HG02852 (cell line): ENCODE data around the gene ARPC5.

Experiments
- ATAC-seq: cut with Tn5 transposase; IDR thresholded peaks from one replicate; pipeline ENCODE4 v1.9.1; 2021; ENCODE audit warnings: mild to moderate bottlenecking, moderate library complexity; ENCODE audit not compliant: unreplicated experiment

ARPC5 gene

DNA sequence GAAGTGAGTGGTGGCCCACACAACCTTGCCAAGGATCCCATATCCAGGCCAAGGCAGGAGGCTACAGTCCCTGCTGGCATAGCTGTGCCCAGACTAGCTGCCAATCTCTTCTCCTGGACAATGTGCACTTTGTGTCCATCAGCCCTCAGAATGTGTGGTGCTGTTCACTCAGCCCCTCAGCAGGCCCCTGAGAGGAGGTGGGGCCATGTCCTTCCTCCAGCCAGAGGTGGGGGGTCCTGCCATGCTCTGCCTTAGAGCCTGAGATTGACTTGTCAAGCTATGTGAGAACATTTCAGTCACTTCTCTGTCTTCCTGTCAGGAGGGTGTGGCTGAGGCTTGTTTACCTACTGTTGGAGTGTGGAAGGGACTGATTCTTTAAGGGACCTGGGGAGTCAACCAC, 46.8 kb downstream of the ARPC5 start:
- no peak for ATAC-seq

DNA sequence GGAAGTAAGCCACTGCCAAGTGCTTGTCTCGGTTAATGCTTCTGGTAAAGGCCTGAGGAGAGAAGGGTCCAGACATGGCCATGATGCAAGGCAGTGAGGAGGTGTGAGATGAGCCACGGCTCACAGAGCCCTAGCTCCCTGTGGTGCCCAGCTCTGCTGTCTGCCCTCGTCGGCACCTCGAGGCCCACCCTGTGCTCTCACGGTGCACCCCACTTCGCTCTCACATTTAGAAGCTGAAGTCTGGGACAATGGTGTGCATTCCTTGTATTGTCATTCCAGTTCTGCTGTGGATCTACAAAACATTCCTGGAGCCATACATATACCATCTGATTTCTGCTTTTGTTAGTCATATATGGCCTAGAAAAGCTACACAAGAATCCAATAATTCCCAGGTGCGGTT, 48.7 kb downstream of the ARPC5 start:
- ATAC-seq = no peak

DNA sequence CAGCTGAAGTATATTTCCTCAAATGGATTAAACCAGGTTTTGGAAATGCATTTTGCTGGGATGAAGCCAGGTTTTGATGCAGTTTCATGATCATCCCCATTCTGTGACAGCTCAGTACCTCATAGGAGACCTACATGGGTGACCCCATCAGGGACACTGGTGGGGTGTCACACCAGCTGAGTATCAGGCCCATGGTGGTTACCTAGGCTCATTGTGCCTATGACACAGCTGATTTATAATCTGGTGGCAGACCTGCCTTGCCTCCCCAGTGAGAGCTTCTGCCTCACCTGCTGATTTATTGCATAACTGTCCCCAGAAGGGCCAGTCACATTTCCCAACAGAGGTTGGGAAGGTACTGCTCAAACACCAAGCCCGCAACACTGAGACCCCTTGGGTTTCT, 49.1 kb downstream of the ARPC5 start:
- no peak for ATAC-seq

DNA sequence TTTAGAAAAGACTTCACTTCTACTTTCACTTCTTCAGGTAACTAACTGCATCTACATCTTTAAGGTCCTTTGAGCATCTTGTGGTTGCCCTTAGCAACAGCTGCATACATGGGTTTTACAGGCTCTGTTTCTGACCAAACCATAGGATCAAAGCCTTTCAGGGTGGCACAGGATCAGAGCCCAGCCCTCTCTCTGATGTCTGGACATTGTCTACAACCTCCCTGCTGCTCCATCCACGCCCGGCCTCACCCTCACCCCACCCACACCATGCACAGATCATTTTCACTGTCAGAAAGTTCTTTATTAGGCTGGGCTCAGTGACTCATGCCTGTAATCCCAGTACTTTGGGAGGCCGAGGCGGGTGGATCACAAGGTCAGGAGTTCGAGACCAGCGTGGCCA, 50.5 kb downstream of the ARPC5 start:
- ATAC-seq = no peak

DNA sequence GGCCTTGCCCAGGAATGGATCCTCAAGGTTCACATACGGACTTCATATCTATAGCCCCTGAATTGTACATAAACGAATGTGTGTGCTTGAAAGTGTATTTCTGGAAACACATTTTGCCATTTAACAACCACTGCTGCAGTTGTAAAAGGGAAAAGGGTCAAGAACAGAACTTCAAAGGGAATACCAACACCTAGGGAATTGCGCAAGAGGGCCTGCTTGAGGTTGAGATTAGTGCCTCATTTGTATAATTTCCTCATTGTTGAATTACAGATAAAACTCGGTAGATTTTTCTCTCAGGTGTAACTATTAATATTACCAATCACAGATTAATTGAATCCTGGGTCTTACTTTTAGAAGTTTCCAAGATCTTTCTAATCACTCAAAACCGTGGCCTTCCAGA, 51.4 kb downstream of the ARPC5 start:
- no peak for ATAC-seq

DNA sequence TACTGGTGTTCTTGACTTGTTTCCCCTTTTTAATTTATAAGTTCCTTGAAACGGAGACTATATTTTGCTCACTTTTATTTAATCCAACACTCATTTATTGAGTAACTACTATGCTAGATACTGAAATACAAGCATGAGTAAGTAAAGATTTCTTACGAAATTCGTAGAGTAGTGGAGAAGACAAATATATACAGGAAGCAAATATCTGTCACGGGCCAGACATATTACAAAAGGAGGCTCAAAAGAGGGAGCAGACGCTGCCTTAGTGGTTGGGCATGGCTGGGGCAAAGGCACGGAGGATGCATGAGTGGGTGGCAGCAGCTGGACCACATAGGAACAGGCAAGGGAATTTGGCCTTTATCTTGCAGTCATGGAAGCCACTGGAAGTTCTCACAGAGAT, 52.1 kb downstream of the ARPC5 start:
- no peak for ATAC-seq

DNA sequence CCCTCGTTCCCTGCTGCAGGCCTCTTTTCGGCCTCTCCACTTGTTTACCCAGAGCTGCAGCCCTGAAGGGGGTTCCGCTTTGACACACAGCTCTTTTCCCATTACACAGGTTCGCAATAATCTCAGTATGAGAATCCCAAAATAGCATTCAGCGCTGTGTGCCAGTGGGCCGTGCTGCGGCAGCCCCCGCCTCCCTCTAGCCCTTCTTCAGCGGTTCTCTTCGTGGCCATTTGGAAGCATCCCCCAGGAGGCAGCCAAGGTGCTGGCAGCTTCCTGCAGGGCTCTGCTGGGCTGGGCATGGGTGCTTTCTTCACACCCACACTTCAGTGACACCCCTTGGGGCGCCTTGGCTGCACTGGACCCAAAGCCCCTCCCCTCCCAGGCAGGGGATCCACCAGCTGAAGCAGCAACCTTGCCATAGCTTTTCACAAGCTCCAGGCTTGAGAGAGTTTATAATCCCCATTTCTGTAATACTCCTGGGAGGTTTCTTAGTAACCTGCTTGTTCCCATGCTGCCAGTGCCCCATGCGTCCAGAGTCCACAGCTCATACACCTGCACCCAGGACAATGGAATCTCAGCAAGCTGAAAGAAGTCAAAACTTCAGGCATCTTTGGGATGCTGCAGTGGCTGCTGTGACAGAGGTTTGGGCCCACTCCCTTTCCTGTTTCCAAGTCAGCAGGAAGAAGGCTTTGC, 53.4 kb downstream of the ARPC5 start:
- no peak for ATAC-seq

DNA sequence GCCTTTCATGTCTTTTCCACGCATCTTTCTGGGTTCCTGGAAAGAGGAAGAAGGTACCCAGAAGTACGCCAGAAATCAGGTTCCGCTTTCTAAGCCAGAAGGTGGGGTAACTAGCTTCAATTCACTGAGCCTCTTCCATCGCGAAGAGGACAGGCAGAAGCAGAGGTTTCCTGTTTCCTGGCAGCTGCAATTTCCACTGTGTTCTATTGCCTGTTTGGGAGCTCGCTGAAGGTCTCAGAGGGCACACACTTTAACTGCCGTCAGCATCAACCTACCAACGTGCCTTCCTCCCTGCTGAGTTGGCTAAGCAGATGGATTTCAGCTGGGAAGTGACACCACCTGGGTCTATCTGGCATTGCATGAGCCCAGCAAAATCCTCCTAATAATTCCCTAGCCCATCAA, 55.3 kb downstream of the ARPC5 start:
- ATAC-seq = peak; percentile 55

DNA sequence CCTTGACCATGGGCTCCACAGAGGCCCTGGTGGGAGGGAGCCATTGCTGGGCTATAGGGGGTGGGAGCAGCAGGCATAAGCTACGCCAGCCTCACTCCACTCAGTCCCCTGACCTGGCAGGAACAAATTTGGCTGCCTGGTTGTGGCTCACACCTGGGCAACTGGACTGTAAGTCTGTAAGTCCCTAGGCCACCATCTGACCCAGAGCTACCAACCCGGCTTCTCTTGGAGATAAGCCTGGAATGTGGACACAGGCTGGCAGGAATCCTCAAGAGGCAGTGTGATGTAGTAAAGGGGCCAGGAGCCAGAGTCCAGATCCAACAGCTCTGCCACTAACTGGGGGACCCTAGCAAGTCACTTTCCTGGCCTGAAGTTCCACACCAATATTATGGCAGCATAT, 56.7 kb downstream of the ARPC5 start:
- no peak for ATAC-seq

DNA sequence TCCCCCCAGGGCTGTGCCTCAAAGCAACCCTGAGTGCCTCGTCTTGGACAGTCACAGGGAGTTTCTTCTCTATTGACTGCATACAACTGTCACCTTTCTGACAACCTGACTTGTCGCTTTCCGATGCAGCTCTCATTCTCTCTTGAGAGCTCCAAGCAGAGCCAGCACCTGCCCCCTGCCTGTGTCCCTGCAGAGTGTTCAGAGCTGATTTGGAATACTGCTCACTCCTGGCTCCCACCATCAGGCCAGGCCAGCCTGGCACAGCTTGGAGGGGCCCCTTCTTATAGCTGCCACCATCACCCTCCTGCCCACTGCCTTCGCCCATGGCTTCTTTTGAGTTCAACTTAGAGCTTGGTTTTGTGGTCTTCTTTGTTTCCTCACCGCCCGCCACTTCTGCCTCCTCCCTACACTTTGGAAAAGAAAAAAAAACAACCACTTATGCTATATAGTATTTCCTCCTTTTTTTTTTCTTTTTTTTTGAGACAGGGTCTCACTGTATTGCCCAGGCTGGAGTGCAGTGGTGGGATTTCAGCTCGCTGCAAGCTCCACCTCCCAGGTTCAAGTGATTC, 57.6 kb downstream of the ARPC5 start:
- no peak for ATAC-seq

DNA sequence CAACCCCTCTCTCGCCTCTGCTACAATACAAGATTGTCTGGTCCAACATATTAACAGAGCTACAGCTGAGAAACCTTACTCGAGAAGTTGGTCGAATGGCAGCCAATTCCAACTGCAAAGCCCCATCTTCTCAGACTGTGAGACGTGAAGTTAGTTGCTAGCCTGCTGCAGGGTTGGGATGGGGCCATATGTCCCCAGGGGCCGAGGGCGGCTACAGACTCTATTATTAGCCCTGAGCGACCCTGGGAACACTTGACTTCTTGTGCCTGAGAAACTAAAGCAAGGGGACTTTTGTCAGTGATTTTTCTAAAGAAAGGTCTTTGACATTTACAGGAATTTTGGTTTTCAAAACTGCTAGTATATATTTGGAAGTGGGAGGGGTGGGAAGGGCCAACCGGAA, 59.0 kb downstream of the ARPC5 start:
- no peak for ATAC-seq

DNA sequence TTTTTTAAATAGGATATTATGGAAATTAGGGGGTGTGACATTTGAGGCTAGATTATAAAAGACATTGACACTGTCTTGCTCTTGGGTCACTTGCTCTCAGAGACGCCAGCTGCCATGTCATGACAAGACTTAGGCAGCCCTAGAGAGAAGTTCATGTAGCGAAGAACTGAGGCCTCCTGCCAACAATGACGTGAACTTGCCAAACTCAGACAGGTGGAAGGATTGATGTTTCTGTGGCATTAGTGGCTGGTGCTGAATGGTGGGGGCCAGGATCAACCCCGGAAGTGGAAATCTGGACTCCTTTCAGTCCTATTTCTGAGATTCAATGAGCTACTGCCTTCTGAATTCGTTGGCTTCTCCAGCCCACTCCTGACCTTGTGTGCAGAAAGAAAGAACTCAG, 60.0 kb downstream of the ARPC5 start:
- no peak for ATAC-seq

DNA sequence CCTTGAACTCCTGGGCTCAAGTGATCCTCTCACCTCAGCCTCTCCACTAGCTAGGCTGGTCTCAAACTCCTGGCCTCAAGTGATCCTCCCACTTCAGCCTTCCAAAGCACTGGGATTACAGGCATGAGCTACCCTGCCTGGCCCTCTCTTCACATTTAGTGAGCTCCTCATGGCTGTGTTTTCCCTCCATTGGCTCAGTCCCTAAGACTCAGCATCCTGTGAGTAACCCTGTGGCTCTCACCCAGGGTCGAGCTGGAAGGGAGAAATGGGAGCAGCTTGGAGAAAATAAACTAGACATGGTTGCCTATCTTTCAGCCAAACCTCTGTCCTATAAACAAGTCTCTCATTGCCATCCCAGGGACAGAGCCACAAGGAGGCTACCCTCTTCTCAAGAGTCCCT, 62.9 kb downstream of the ARPC5 start:
- no peak for ATAC-seq

DNA sequence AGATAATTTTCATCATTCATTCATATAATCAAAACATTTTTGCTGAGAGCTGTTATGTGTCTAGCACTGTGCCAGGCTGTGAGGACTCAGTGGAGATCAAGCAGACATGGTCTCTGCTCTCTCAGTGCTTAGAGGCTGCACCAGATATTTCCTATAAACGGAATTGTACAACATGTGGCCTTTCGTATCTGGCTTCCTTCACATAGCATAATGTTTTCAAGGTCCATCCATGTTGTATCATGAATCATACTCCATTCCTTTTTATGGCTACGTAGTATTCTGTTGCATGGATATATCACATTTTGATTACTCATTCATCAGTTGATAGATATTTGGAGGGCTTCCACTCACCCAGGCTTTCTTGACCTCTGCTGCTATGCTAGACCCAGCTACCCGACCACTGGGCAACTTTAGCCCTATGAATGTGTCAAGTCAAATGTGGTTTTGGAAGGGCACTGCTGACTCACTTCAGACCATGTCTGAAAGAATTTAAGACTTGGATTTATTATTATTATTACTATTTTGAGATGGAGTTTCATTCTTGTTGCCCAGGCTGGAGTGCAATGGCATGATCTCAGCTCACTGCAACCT, 63.8 kb downstream of the ARPC5 start:
- ATAC-seq = no peak
